Activated CD4-positive, alpha-beta T cell treated with anti-CD3 and anti-CD28 coated beads, Interleukin-2, amount 50 U/mL, for 16 hours (primary cell): ENCODE results near the gene DUSP2.
"Not testable (repeated sequence)": the region's sequence is repeated elsewhere in the genome, so short reads cannot be mapped to it uniquely, and the experiment has no call there.

ENCODE experiments used
- DNase-seq: peaks from one replicate; pipeline ENCODE4 v3.0.0-alpha.2; 2020

DUSP2 gene

DNA sequence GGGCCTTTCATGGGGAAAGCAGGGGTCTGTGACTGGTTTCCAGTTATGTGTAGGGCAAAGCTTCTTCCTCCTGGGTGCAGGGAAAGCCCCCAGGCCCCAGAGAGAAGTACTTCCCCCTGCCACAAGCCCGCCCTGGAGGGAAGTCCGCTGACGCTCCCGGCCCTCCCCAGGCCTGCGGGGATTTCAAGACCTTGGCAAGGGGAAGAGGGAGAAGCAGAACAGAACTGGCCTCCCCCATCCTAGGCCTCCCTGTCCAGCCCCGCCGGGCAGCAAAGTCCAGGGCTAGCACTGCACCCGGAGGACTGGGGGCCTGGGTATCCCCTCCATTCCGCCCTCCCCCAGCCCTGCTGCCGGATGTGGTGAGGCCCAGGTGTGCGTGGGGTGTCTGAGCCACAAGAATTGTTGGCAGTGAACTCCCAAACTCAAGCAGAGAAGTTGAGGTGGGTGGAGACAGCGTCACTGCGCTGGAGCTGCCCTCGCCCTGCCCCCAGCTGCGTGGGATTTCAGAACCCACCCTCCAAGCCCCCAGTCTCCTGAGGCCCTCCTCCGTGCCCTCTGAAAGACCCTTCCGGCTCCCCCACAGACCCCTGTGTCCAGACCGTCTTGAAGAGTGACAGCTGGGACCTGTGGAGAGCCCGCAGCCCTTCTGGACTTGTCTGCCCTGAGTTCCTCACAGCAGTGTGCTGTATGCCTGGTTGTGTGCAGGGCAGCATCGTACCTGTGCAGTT, 1.1 kb upstream of the DUSP2 start:
- peak; percentile 83 for DNase-seq

DNA sequence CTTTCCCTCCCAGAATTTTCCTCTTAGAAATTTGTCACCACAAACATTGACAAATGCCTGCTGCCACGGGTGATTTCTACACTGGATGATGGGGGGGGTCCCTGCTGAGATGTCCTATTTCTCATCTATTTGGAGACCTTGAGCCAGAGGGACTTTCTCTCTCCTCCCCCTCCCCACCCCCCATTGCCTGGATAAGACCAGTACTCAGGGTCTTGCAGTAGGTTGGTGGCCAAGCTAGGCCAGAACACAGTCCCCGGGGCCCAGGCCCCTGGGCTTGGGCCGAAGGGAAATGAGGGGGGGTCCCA, 560 bp upstream of the DUSP2 start:
- no peak for DNase-seq

- no peak for DNase-seq
Measured at GRCh38 chr2:96144481-96145035, 682 bp downstream of the DUSP2 start.

DNA sequence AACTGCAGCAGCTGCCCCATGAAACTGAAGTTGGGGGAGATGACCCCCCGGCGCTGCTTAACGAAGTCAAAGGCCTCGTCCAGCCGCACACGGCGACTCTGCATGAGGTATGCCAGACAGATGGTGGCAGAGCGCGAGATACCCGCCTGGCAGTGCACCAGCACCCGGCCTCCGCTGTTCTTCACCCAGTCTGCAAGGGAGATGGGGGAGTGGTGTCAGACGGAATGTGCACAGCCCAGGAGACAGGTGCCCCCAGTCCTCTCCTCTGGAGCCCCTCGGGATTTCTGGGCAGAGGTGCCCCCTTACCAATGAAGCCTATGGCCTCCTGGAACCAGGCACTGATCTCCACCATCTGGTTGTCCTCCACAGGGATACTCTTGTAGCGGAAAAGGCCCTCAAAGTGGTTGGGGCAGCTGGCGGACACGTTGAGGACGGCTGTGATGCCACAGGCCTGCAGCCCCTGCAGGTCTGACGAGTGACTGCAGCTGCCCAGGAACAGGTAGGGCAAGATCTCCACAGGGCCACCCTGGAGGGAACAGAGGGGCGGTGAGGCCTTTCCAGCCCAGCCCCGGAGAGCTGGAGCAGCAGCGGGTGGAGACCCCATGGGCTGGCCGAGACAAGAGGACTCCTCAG, 1.3 kb downstream of the DUSP2 start:
- DNase-seq, result no peak

- no peak for DNase-seq
Measured at GRCh38 chr2:96143231-96143847, 1.9 kb downstream of the DUSP2 start.

- peak; percentile 64 for DNase-seq
Measured at GRCh38 chr2:96142217-96143113, 2.8 kb downstream of the DUSP2 start.

DNA sequence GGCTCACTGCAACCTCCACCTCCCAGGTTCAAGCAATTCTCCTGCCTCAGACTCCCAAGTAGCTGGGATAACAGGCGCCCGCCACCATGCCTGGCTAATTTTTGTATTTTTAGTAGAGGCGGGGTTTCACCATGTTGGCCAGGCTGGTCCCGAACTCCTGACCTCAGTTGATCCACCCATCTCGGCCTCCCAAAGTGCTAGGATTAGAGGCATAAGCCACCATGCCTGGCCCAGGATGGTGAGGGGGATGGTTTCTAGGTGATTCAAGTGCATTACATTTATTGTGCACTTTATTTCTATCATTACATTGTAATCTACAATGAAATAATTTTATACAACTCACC, 3.6 kb downstream of the DUSP2 start:
- not testable (repeated sequence) for DNase-seq

- no peak for DNase-seq
Measured at GRCh38 chr2:96140941-96141623, 4.2 kb downstream of the DUSP2 start.

DNA sequence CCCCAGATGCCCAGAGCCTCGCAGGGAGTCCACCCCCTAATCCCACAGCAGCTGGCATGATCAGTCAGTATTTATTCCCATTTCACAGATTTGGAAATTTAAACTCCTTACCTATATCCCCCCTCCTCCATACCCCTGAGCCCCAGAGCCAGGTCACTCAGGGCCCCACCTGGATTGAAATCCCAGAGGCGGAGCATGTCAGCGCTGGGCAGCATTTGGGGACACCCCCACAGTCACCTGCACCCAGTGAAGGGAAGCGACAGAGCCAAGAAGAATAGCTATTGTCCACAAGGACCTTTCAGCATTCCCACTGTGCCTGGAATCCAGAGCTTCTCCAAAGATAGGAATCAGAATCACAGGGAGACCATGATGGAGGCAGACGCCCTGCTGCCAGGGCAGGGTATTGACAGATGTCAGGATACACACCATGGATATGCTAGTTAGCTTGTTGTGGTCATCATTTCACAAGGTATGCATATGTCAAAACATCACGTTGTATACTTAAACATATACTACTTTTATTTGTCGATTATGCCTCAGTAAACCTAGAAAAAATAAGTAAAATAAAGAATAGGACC, 6.0 kb downstream of the DUSP2 start:
- no peak for DNase-seq

GRCh38 chr2:96138179-96139145, 6.8 kb downstream of the DUSP2 start, which contains the start of gene ASTL:
ASTL (minus strand) TSS chr2:96138502; CDS start chr2:96138436, 66 bp downstream.
- no peak for DNase-seq

DNA sequence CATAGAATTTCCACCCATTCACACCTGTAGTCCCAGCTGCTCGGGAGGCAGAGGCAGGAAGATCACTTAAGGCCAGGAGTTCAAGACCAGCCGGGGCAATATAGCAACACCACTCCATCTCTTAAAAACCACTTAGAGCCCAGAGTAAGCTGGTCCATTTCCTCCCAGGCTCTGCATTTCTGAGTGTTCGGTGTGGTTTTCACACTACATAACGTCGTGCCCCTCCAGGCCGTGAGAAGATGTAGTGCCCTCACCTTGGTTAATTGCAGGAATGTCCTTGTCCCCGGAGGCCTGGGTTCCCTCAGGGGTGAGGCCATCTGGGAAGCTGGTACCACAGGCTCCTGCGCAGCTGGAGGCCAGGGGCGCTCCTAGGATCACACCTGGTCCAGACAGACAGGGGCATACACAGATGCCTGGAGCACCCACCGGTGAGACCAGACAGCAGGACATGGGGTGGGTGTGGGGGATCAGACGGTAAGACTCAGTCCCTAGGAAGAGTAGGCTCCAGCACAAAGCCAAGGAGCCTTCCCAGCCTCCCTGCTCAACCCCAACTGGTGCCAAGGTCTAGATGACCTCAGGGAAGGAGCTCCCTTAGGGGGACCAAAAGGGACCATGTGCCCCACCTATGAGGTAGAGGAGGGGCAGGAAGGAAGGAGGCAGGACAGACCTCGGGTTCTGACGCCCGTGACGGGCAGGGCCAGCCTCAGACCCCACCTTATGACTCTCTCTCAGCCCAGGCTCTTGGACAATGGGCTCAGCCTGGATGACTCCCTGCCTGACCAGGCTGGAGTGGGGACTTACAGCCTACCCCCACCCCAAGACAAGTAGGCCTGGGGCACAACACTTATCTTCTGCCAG, 7.7 kb downstream of the DUSP2 start:
- DNase-seq, result no peak

- DNase-seq, result no peak
Measured at GRCh38 chr2:96136129-96136720, 9.0 kb downstream of the DUSP2 start.

DNA sequence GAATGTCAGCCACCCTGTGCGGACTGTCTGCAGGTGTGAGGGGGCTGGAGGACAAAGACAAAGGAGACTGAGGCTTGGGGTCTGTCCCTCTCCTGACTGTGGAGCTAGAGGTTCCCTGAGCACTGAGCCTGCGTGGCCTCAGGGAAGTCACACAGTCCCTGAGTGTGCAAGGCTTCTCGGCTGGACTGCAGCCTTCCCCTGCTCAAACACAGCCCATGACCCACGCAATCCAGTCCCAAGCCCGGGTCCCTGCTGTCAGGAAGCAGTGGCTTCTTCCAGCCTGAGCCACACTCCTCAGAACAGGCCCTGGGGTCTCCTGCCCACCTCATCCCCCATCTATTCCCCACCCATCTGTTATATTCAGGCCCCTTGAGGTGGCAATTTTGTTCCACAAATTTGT, 9.6 kb downstream of the DUSP2 start:
- no peak for DNase-seq

DNA sequence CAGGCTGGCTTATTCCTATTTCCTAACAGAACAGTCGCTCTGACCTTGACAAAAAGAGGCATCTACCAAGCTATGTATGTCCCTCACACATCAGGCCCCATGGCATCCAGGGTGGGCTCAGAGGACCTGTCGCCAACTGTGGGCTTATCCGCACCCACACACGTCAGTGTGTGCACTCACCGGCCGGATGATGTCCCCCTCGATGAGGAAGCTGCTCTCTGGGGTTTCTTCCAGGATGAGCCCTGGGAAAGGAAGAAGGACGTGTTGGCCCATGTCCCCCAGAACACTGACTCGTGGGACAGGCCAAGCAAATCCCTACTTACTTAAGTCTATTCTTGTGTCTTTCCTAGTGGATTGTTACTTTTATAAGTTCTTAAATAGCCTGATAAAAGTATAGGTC, 10.1 kb downstream of the DUSP2 start:
- no peak for DNase-seq

DNA sequence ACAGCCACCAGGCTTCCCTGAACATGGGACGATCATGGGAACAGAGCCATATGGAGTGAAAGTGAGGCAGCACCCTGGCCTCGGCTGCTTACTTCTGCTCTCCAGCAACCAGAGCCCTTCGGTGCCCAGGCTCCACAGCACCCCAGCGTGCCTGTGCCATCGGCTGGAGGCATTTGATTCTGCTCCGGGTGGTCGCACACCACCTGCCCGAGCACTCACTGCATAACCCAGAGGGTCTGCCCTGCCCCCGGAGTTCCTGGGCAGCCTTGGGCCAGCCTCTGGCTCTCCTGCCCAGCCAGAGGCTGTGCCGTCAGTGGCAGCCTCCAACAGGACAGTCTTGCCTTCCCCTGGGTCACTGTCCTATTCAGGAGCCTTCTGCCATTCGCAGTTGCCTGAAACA, 10.8 kb downstream of the DUSP2 start:
- DNase-seq, result no peak

DNA sequence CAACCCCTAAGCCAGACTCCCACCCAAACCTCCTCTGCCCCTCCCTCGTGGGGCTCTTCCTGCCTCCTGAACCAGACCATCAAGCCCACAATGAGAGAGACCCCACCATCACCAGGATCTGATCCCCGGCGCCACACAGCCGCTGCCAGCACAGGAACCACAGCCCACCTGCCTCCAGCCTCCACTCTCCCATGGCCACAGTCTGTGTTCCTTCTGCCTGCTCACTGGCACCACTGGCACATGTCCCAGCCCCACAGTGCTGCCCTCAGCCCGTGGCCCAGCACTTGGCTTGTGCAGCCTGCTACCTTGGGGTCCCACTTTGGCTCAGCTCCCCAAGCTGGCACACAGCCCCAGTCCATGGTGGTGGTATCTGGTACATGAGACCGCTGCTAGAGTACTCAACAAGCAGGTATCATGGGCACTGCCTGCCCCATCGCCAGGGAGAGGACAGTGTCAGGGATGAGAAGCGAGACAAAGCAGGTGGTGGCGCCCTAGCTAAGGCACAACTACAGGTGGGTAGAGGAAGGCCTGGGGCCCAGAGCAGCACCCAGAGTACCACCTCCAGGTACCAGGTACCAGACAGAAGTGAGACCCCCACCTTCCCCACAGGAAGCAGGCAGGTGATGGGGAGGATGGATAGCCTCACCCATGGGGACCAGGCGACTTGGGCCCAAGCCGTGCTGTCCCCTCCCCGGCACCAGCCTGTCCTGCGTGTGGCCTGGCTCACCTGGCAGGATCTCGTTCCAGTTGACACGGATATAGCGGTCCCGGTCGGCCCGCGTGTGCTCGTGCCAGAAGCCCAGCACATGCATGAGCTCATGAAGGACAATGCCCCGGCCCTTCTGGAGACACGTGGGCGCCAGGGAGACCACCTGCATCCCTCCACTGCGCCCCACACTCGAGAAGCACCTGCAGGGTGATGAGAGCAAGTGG, 13.2 kb downstream of the DUSP2 start:
- no peak for DNase-seq

- DNase-seq, result peak; percentile 56
Measured at GRCh38 chr2:96131152-96131812, 14.0 kb downstream of the DUSP2 start.

- DNase-seq, result no peak
Measured at GRCh38 chr2:96130483-96130882, 14.8 kb downstream of the DUSP2 start.
